HCT116 (cell line): ENCODE results near the gene HIVEP2. TPM values are rescaled to one million over a fixed set of nuclear protein-coding genes. Genes with fewer than 3 reads are reported as not detected.

Source experiments
- ATAC-seq: fragments of 200-7000 bp; cut with Tn5 transposase; 2 replicates; pipeline ENCODE4 v1.9.1; 2020; ENCODE audit warnings: mild to moderate bottlenecking, moderate library complexity
- BruUV-seq: library from RNA; stranded (reverse); fragments of 400-500 nt; replicated peaks from 2 replicates; lab custom pipeline; 2021; lab: Mats Ljungman, UMichigan
- CTCF ChIA-PET: fragments of 300-600 bp; sonication (Branson Sonifier 250); formaldehyde crosslinking; loops from one replicate; lab custom pipeline; 2021; ENCODE audit warnings: antibody characterized with exemption; lab: Charles Lee
- POLR2A ChIA-PET: fragments of 300-600, 350-600 bp; sonication (Branson Sonifier 250); formaldehyde crosslinking; loops from one replicate; lab custom pipeline; 2021; ENCODE audit warnings: antibody characterized with exemption; lab: Charles Lee
- RAD21 ChIA-PET, 2 experiments: fragments of 300-600 bp; sonication (Branson Sonifier 250); formaldehyde crosslinking; loops; one replicate each; lab custom pipeline; 2023; ENCODE audit warnings: low total read pairs in 2 of 2; ENCODE audit not compliant: uncharacterized antibody in 2 of 2, unreplicated experiment in 2 of 2, low non-redundant PET in 1 of 2; lab: Charles Lee
- DNase-seq: peaks from one replicate; pipeline ENCODE4 v3.0.0-alpha.2; 2010; ENCODE audit warnings: low read depth, low spot score
- H2AFZ ChIP-seq: fragments of 200-600 bp; shearing (Covaris generic), sonication (generic); 2 replicates; pipeline ENCODE4 v1.6.1; 2017; ENCODE audit warnings: low read depth, mixed run types, mixed read lengths, antibody characterized with exemption, low read length; ENCODE audit not compliant: poor library complexity, severe bottlenecking
- H3K27ac ChIP-seq: 2 replicates; pipeline ENCODE4 v1.5.1; 2012; ENCODE audit warnings: low read depth, low read length
- H3K27me3 ChIP-seq: fragments of 200-600 bp; sonication (generic); 2 replicates; pipeline ENCODE4 v1.6.1; 2016; ENCODE audit warnings: mixed run types, low read length, mixed read lengths; ENCODE audit not compliant: insufficient read depth
- H3K36me3 ChIP-seq, 2 experiments: fragments of 200-500 bp in 1 of 2; fragments of 200-600 bp in 1 of 2; sonication (Bioruptor generic) in 1 of 2; sonication (generic) in 1 of 2; 2 replicates each; pipeline versions ENCODE4 v1.5.1 to v1.6.1; 2014 to 2016; ENCODE audit warnings: low read length in 2 of 2, inconsistent platforms in 1 of 2, mixed read lengths in 1 of 2, mixed run types in 1 of 2; ENCODE audit not compliant: insufficient read depth in 2 of 2, control insufficient read depth in 1 of 2
- H3K4me1 ChIP-seq, 2 experiments: fragments of 200-600 bp in 1 of 2; sonication (generic) in 1 of 2; 2 replicates each; pipeline versions ENCODE4 v1.5.1 to v1.6.1; 2012 to 2017; ENCODE audit warnings: low read length in 2 of 2, inconsistent platforms in 1 of 2, mild to moderate bottlenecking in 1 of 2, mixed read lengths in 1 of 2, mixed run types in 1 of 2, moderate library complexity in 1 of 2; ENCODE audit not compliant: insufficient read depth in 2 of 2, control insufficient read depth in 1 of 2
- H3K4me2 ChIP-seq: fragments of 200-600 bp; sonication (generic); 2 replicates; pipeline ENCODE4 v1.6.1; 2017; ENCODE audit warnings: mixed run types, low read length, mixed read lengths
- H3K4me3 ChIP-seq, 2 experiments: fragments of 200-600 bp in 1 of 2; sonication (generic) in 1 of 2; replicated peaks in 1 of 2; 2 replicates each; pipeline ENCODE4 v1.5.1; 2011 to 2016; ENCODE audit warnings: low read length in 2 of 2, control low read depth in 1 of 2, low read depth in 1 of 2, mild to moderate bottlenecking in 1 of 2, mixed read lengths in 1 of 2, mixed run types in 1 of 2
- H3K79me2 ChIP-seq: fragments of 200-600 bp; sonication (generic); 2 replicates; pipeline ENCODE4 v1.6.1; 2017; ENCODE audit warnings: mild to moderate bottlenecking, mixed run types, low read length, moderate library complexity, mixed read lengths; ENCODE audit not compliant: insufficient read depth
- H3K9ac ChIP-seq: fragments of 200-600 bp; sonication (generic); 2 replicates; pipeline ENCODE4 v1.6.1; 2016; ENCODE audit warnings: low read length, mixed read lengths
- H3K9me2 ChIP-seq: fragments of 200-600 bp; sonication (generic), shearing (Covaris generic); 2 replicates; pipeline ENCODE4 v1.6.1; 2017; ENCODE audit warnings: mixed run types, mild to moderate bottlenecking, moderate library complexity; ENCODE audit not compliant: insufficient read depth
- H3K9me3 ChIP-seq, 2 experiments: fragments of 200-500 bp in 1 of 2; fragments of 200-600 bp in 1 of 2; sonication (Bioruptor generic) in 1 of 2; sonication (generic) in 1 of 2; 2 replicates each; pipeline ENCODE4 v1.6.1; 2014 to 2017; ENCODE audit warnings: low read length in 2 of 2, mixed read lengths in 2 of 2, inconsistent platforms in 1 of 2, low read depth in 1 of 2, mild to moderate bottlenecking in 1 of 2, mixed run types in 1 of 2, moderate library complexity in 1 of 2; ENCODE audit not compliant: control insufficient read depth in 1 of 2, insufficient read depth in 1 of 2
- H4K20me1 ChIP-seq: fragments of 200-600 bp; sonication (generic), shearing (Covaris generic); 2 replicates; pipeline ENCODE4 v1.6.1; 2017; ENCODE audit warnings: mixed run types, mild to moderate bottlenecking, moderate library complexity; ENCODE audit not compliant: insufficient read depth
- ATF3 ChIP-seq: IDR thresholded peaks from 2 replicates; pipeline ENCODE4 v1.6.1; 2012
- CTCF ChIP-seq, 3 experiments: fragments of 200-600 bp in 1 of 3; sonication (generic) in 1 of 3; IDR thresholded peaks in 2 of 3; conservative IDR thresholded peaks in 1 of 3; 2 replicates each; pipeline ENCODE4 v1.5.1; 2012 to 2017; ENCODE audit warnings: low read depth in 2 of 3, low read length in 2 of 3, antibody characterized with exemption in 1 of 3, borderline replicate concordance in 1 of 3, control low read depth in 1 of 3, mild to moderate bottlenecking in 1 of 3, mixed read lengths in 1 of 3, mixed run types in 1 of 3, moderate library complexity in 1 of 3; ENCODE audit not compliant: insufficient read depth in 1 of 3
- EGR1 ChIP-seq: IDR thresholded peaks from 2 replicates; pipeline ENCODE4 v1.6.1; 2012; ENCODE audit warnings: low read depth
- ELF1 ChIP-seq: IDR thresholded peaks from 2 replicates; pipeline ENCODE4 v1.6.1; 2012; ENCODE audit warnings: low read depth, borderline replicate concordance
- EZH2 ChIP-seq: fragments of 200-600 bp; sonication (generic); IDR thresholded peaks from 2 replicates; pipeline ENCODE4 v1.6.1; 2017; ENCODE audit warnings: antibody characterized with exemption, mixed run types
- FOSL1 ChIP-seq: IDR thresholded peaks from 2 replicates; pipeline ENCODE4 v1.6.1; 2012; ENCODE audit warnings: low read depth
- POLR2A ChIP-seq: IDR thresholded peaks from 2 replicates; pipeline ENCODE4 v1.7.0; 2011; ENCODE audit warnings: borderline replicate concordance; ENCODE audit not compliant: insufficient read depth, insufficient read length; ENCODE audit errors: extremely low read depth
- POLR2AphosphoS5 ChIP-seq: IDR thresholded peaks from 2 replicates; pipeline ENCODE4 v1.6.1; 2011; ENCODE audit warnings: mild to moderate bottlenecking, low read depth, low read length, moderate library complexity
- RAD21 ChIP-seq: IDR thresholded peaks from 2 replicates; pipeline ENCODE4 v1.6.1; 2012; ENCODE audit warnings: low read depth, mild to moderate bottlenecking
- SRF ChIP-seq: IDR thresholded peaks from 2 replicates; pipeline ENCODE4 v1.6.1; 2012; ENCODE audit warnings: low read depth
- YY1 ChIP-seq: IDR thresholded peaks from 2 replicates; pipeline ENCODE4 v1.6.1; 2011; ENCODE audit warnings: low read length, low read depth, moderate library complexity, mild to moderate bottlenecking; ENCODE audit not compliant: insufficient replicate concordance; ENCODE audit errors: extremely low read depth
- ZNF274 ChIP-seq: fragments of 200-500 bp; sonication (Bioruptor generic); IDR thresholded peaks from 2 replicates; pipeline ENCODE4 v1.6.1; 2014; ENCODE audit warnings: mild to moderate bottlenecking, low read depth, low read length, inconsistent platforms
- intact Hi-C: fragments of 100-400 bp; cut with micrococcal nuclease; formaldehyde crosslinking; loops from 2 replicates; pipeline ENCODE4 v1.10.0; 2022
- total RNA-seq: library from RNA; stranded (reverse); gene quantifications from one replicate; pipeline ENCODE4 v1.2.1, GENCODE V29; 2021; ENCODE audit not compliant: unreplicated experiment

The HIVEP2 gene
- total RNA-seq, 1 experiment from 2014 or later: 8.1 TPM

GRCh38 chr6:142796024-142796423, 149.0 kb downstream of the HIVEP2 start:
- H4K20me1 ChIP-seq: no peaks in the 10 kb centered on the region
- no peak overlapping the region for H3K4me2 ChIP-seq
- H3K4me3 ChIP-seq: no peak overlapping the region
- CTCF ChIA-PET: no interaction called here
- H2AFZ ChIP-seq: no peak overlapping the region
- no peaks in the 10 kb centered on the region for H3K36me3 ChIP-seq
- H3K9me3 ChIP-seq: no peaks in the 10 kb centered on the region
- no TSS peak for BruUV-seq
- POLR2A ChIA-PET: no interaction called here
- RAD21 ChIA-PET: no interaction called here
- H3K4me1 ChIP-seq: no peaks in the 10 kb centered on the region
- ATAC-seq (no peak), DNase-seq (no peak)
- no peaks in the 10 kb centered on the region for H3K27me3 ChIP-seq
- no peak overlapping the region for H3K9ac ChIP-seq
- H3K79me2 ChIP-seq: no peaks in the 10 kb centered on the region
- no peak for TF ChIP-seq ELF1
- no peak for TF ChIP-seq EGR1
- no peak for TF ChIP-seq YY1
- TF ChIP-seq CTCF (IDR thresholded peaks at IDR 0.05 in 2 of 3, conservative IDR thresholded peaks at IDR 0.05 in 1 of 3; ENCODE audit: borderline replicate concordance in 1 of 3, insufficient read depth in 1 of 3, low read depth in 2 of 3, low read length in 2 of 3): no peak
- TF ChIP-seq EZH2: no peak
- TF ChIP-seq SRF: no peak
- no peak for TF ChIP-seq ATF3
- TF ChIP-seq POLR2A: no peak
- no peak for TF ChIP-seq POLR2AphosphoS5
- no peak for TF ChIP-seq FOSL1
- no peak for TF ChIP-seq ZNF274
- TF ChIP-seq RAD21: no peak
- no peak overlapping the region for H3K27ac ChIP-seq
- intact Hi-C loops: no loop called here
- H3K9me2 ChIP-seq: no peaks in the 10 kb centered on the region
